ENCODE measurements around the gene DGKB.

DGKB gene

DNA sequence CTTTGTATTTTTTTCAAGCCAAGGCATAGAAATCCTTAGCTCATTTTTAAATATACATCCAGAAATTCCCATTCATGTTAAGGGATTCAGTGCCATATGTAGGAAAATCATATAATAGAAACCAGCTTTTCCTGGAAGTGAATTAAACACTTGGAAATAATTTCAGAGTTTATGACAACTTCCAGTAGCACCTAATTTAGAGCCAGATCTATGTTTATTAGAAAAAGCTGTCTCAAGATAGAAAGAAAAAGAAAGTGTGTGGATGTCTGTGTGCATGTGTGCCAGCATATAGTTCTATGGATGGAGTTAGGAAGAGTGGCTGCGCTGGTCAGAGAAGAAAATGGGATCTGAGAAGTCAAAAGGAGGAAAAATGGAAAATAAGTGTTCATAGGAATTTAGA, 225.7 kb downstream of the DGKB start:
- no peak for DNase-seq

DNA sequence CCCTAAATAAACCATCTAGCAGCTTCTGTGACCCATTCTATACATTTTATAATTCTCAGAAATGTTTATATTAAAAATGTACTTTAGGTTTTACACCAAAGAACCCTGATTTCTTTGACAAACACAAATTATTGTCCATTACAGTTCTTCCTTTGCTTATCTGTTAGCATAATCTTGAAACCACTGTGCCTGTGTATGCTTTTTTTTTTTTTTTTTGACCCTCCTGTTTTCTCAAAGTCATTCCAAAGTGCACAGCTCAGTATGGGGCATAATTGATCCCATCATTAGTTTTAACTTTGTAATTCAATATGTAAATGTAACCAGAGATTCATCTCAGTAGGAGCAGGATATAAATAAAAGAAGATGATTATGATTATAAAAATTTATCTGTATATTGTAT, 229.3 kb downstream of the DGKB start:
- DNase-seq = no peak

DNA sequence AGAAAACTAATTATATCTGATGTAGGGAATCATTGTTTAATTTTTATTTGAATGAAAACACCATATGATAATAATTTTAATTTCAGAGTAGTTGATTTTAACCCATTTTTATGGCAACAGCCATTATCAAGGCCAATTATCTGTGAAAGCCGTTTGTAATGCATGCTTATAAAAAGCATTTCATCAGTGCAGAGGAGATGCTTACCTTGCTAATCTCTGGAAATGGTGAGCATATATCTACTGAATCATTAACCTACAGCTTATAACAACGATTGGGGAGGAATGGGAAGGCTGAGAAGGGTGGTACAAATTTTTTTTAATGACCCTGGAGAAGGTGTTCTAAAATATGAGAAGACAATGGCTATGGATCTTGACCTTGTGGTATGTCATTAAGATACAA, 235.6 kb downstream of the DGKB start:
- DNase-seq = no peak

DNA sequence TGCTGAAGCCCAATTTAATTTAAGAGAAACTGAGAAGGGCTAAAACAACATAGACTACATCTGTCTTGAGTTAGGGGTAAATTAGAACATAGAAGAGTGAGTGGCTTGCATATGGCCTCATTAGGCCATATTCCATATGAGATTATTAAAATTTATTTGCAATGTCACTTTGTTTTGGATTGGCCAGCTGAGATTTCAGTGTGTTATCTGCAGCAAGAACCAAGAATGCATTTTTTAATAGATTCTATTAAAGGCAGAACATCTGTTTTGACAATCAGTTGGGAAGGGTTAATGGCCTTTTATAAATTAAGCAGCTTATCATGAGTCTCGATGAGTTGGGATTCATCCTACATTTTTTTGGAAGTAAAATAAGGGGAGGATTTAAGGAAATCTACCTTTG, 236.2 kb downstream of the DGKB start:
- DNase-seq = no peak

DNA sequence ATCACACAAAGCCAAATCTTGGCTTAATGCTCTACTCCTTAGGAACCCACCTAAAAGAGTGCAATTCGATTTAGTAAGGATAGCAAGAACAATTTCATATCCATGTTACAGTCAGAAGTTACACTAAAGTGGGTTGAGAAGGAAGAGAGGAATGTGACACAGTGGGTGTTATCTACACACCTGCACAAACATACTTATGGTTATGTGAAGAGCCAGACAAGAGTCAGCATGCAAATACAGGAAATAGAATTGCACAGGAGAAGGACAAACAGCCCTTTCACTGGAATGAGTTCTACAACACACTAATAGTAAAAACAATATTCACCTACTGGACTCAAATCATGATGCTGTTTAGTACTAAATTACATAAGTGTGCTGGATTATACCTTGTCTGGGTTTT, 262.8 kb downstream of the DGKB start:
- peak; percentile 13 for DNase-seq

DNA sequence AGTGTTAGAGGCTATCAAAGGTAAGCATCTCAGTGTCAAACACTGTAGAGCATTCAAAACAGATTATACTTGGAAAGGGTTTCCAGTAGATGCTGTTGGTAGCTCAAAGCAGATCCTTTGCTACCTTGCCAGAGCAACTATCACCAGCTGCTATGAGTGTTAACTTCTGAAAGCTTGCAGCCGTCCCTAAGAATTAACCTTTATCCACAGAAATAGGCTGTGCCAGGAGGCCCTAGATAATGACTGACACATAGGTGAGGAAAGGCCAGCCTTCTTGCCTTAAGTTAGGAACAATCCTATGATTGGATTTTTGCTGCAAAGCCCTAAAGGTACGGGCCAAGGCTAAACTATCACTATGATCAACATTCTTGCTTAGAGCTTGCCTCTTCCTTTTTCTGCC, 263.2 kb downstream of the DGKB start:
- DNase-seq = no peak

DNA sequence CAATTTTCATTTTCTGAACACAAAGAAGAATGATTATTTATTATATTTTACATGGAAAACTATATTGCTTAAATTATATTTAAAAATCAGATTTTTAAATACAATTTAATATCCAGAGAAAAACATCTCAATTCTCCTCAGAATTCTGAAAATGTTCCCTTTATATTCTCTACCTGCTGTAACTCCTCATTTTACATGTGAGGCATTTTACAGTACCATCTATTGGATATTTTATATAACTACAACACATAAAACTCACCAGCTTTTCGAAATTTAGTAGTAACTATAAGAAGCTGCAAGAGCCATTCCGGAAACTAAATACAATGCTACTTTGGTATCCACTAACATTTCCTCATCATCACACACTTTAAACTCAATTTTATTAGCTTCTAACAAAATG, 264.6 kb downstream of the DGKB start:
- no peak for DNase-seq

DNA sequence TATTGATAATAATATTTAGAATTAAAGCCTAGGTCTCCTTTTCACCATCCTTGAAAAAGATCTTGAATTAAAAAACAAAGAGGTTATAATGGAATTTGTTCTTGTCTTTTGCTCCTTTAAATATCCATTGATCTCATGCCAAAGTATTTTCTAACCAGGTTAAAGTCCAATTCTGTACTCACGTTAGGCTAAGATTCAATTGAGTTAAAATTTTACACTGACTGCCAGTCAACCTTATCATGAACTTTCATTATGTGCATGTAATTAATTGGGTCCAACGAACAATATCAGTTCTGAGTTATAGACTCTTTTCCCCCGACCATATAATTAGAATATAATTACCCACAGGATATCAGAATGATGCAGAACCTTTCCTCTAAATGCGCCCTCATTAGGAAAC, 266.6 kb downstream of the DGKB start:
- no peak for DNase-seq

DNA sequence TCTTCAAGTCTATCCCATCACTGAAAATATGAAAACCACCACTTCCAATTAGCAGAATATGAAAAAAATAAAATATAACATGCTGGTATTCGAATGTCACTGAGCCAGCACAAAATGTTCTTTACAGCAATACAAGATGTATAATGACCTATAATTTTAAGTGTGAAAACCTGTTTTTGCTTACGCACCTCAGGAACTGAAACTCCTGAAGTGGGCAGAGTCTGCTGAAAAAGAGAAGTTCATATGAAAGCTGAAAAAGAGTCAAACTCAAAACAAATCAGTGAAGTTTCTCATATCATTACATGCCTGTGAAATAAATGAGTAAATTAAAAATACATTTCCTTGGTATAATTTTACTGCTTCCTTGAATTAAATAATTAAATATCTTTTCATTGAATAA, 272.5 kb downstream of the DGKB start:
- DNase-seq = no peak

DNA sequence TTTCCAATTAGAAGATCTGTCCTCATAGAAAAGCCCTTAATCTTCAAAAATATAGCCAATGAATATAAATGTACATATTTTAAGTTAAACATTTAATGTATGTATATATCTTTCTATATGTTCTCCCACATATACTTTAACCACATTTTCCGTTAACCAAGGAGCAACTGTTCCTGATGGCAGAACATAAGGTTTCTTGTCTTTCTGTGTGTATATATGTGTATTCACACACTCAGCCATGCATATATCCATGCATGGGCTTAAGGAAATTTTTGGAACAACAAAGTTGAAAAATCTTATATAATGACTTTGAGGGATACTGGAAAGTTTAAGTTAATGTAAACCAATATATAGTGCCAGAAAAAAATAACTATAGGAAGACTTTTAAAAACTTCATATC, 274.0 kb downstream of the DGKB start:
- no peak for DNase-seq

DNA sequence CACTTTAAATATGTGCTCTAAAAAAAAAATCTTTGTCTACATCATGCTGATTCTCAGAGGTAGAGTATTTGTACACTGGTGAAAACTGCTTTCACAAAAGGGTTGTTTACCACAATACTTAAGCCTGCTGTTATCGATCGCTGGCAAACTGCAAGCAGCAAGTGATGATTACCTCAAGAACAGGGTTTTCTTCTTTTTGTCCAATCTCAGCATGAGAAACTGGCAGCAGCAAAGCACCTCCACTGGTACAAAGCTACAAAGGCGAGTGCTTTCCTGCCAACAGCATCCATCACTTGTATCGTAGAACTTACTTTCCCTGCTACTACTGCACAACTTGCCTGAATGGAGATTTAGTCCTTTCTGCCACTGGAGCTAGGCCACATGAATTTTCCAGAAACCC, 276.5 kb downstream of the DGKB start:
- no peak for DNase-seq

DNA sequence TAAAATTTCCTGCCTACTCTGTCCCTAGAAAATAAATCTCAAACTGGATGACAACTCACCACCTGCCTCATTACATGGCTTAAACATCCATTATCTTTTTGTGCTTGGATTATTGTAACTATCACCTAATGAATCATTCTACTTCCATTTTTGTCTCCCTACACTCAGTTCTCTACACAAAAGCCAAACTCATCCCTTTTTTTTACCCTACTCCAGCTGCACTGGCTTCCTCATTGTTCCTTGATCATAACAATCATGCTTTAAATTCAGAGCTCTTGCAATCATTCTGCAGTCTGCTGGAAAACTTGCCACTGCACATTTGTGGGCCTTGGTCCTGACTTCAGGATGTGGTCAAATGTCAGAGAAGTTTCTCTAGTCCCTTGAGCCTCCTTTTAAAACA, 280.0 kb downstream of the DGKB start:
- DNase-seq = no peak

DNA sequence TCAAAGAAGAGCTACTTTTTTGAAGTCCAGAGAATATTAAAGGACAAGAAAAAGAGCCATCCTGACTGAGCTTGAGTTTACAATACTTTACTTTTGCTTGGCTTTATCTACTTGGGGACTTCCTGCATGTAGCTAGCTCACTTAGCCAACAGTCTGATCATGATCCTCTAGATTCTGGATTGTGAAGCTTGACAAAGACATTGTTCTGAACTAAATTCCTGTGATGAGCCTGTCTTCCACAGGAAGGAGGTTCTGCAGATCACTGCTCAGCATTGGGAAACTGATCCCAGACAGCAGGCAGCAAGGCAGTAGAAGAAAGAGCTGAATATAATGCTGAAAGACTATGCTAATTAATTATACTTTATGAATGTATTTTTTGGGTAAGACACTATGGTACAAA, 296.4 kb downstream of the DGKB start:
- no peak for DNase-seq

DNA sequence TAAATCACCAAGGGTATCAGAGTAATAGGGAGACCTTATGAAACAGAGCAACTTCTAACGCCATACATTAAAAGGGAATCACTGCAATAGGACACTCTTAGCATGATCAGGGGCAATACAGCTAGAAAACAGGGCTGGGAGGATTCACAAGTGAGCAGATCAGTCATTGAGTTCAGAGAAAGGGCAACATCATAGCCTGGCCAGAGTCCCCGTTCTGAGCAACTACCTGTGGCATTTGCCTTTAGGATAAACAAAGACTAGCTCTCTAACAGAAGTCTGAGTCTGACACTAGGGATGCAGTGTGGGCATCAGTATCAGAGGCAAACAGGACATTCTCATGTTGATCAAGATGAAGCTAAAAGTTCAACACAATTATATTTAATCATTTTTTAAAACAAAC, 297.9 kb downstream of the DGKB start:
- DNase-seq = no peak

DNA sequence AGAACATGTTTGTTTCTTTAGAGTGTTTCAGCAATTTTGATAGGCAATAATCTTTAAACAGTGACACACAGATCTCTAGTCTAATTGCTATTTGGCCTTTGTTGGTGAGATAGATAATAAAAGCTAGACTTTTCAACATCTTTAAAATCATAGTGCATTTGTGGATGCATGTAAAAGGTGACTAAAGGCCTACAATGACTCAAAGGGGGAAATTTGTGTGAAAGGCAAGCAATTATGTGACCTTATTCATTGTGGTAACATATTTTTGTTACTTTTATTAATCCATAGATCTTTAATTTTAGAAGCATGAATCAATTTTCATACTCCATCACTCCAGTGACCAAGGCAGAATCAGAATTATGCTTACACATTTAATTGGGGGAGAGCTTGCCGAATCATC, 299.7 kb downstream of the DGKB start:
- no peak for DNase-seq

DNA sequence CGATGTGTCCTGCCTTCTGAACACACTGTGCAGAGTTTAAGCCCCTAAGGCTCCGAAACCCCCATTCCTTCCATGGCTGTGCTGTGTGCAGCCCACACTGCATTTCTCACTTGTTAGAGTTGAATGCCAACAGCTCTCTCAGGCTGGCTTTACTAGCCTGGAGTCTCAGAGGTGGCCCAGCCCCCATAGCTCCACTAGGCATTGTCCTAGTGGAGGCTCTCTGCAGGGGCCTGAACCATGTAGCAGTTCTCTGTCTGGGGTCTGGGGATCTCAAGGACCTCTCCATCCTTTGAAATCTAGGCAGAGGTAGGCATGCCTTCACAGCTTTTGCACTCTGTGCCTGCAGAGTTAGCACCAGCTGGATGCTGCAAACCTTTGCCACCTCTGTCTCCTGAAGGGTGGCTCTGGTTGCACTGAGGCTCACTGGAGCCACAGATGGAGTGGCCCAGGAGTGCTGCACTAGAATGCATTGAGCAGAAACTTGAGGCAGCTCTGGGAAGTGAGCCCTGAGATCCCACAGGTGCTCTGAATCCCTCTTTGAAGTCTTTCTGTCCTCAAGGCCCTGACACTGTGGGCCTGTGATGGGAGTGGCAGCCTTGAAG, 301.7 kb downstream of the DGKB start:
- no peak for DNase-seq

DNA sequence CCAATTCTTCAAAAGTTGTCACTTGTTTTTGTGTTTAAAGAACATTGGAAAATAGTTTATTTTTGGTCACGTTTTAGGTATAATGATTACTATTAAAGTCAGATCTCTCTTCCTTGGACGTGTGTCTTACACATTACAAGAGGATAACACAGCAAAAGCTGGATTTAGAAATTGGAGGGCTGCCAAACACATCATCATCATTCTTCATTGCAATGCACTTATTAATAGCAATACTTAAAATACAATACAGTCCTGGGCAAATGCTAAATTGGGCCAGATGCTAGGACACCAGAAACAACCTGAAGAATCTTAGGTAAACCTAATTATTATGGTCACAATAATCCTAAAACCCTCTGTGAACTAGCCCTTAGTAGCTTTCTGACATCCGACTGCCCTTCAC, 303.6 kb downstream of the DGKB start:
- no peak for DNase-seq

DNA sequence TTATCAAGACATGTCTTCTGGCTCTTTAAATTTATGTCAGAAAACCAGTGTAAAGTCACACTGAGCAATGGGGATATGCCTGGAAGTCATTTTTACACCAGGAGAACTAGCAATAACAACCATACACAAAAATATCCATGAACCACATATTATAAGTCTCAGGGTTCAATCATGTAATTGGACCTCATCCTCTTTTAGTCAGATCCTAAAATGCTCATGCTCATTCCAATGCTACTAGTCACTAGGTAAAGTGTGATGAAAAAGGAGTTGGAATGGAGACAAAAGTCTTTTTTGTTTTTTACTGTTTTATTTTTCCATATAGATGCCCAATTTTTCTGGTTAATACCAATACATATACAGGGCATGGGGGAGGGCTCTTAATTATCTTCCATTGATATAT, 306.1 kb downstream of the DGKB start:
- DNase-seq = no peak

DNA sequence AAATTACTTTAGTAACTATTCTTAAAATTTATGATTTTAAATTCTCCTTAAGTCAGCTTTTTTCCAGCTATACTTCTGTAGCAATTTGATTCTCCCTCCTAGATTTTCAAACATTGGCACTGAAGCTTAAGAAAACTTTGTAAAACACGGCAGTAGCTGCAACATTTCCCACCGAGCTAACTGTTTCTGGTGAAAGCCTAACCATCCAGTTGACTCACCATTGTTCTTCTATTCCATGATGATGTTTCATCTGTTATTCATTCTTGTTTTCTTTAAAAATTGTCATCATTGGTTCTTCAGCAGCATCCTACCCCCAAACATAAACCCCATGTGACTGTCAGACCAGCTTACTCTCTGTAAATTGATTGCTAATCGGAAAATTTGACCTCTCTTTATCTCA, 312.3 kb downstream of the DGKB start:
- no peak for DNase-seq

DNA sequence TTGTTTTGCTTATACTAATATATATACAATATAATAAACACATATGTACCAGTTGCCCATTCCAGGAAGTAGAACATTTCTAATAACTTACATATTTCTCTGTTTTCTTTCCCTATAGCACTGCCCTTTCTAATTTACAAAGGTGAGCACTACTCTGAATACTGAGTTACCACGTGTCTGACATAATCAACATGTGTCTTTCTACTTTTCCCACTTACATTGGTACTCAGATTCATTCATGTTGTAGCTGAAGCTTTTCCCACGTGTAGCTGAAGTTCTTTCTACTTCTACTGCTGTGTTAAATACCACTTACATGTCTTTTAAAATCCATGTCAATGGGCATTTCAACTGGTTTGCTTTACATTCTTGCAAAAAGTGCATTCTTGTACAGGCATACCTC, 317.3 kb downstream of the DGKB start:
- DNase-seq = no peak

DNA sequence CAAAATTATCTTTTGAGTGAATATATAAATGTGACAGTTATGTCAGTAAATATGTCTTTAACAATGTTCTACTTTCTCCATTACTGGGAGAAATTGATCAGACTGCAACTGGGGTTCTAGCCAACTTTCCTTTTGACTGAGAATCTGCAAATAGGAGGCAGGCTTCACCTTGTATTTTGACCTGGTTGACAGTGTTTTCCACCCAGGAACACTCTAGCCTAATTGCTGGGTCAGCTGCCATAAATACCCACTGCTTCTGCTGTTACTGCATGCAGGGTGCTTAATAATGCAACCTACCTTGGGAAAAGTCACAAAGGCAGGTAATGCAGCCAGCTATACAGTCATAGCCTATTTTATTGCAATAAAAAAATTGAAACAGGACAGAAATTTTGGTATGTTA, 319.0 kb downstream of the DGKB start:
- DNase-seq = no peak

DNA sequence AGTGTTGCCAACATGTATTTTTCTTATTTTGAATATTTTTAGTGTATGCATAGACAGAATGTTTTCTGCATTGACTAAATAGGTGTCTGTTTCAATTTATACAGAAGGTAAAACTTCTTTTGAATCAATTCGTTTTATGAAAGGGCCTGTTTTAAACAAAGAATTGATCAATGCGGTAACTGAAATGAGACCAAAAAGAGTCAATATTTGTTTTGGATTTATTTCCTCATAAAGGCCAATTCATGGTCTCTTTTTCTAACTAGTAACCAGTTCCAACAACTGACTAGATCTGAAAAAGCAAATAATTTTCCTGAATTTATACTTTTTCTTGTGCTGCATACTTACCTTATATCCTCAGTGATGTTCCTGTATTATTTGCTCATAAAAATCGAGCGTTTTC, 320.5 kb downstream of the DGKB start:
- DNase-seq = no peak

DNA sequence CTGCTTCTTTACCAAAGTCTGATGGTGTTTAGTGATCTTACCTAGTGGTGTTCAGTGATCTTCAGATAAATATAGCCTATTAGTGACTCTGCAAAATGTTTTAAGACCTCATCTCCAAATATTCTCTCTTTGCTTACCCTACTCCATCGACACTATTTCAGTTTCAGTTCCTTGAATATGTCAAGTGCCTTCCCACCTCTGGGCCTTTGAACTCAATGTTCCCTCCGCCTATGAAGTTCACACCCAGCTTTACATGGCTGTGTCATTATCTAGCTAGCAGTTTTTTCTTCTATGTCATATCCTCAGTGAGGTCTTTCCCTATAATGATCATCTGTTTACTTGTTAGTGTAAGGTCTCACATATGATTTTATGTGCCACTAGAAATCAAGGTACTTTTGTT, 322.6 kb downstream of the DGKB start:
- no peak for DNase-seq

DNA sequence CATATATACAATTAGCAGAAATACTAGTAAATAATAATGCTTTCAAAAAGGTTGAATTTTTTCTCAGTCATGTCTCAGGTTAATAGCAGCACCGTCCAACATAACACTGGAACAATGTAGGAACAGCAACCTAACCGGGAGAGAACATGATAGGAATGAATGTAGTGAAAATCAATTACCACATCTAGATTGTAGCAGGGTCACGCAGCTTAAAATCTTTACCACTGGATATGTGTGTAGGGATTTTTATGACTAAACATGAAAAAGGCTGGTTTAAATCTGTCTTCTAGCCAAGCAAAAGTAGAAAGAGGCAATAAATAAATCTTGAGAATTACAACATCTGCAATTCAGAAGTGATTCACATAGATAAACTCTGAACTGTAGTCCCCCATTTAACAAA, 326.0 kb downstream of the DGKB start:
- no peak for DNase-seq

DNA sequence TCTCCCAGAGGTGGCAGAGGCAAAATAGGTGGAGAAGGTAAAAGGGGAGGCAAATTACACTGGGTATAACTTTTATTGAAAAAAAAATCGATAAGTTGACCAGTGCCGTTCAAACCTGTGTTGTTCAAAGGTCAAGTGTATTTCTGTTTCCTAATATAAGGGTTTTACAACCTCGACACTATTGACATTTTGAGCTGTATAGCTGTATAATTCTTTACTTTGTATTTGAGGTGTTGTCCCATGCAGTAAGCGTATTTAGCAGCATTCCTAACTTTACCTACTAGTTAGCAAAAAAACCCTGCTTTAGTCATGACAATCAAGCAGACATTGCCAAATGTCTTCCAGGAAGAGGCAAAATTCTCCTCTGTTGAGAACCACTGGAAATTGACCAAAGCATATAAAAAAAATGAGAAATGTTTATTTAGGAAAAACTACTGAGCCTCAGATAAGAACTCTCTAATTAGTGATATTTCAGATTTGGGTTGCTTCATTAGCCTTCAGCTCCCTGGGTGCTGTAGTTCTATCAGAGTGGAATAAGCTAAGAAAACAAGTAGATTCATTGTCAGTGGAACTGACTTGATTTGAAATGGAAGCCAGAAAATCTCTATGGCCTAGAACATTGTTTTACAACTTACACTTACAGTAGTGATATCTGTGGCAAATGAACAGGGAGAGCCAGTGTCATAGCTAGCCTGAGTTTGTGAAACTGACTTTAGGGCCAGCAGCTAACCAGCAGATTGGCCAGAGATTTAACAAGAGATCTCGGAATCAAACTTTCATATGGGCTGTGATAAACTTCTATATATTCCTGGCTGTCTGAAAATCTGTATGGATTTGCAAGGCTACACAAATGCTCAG, 331.6 kb downstream of the DGKB start:
- DNase-seq = no peak

Measured in NCI-H187 treated with DMSO at 0.1 percent for 48 hours (cell line).